Cardiac ventricle fibroblast (primary cell): ENCODE results near the gene SEL1L. TPM values are rescaled to one million over a fixed set of nuclear protein-coding genes. Genes with fewer than 3 reads are reported as not detected.

Experiments used
- total RNA-seq: library from RNA; depleted of rRNA; stranded (reverse); fragments of >200 nt; gene quantifications from 2 replicates; pipeline ENCODE4 v1.2.3, GENCODE V29; 2015

Gene SEL1L
- 46.0 and 49.1 TPM in 2 replicates for total RNA-seq

GRCh38 chr14:81533536-81534343 is at the start of gene SEL1L:
Gene SEL1L (minus strand): TSS chr14:81533853. CDS start chr14:81533744, 109 bp downstream.

Other genes with a start within 250 kb of the SEL1L start
- 0.25 and 0.39 TPM in 2 replicates for gene STON2, start 133.5 kb downstream of the SEL1L start, total RNA-seq